COLO829 (cell line): ENCODE measurements around the gene IGFBP6.

Experiments used
- DNase-seq: peaks from one replicate; pipeline ENCODE4 v3.0.0; 2012; ENCODE audit warnings: low spot score

Gene IGFBP6

GRCh38 chr12:53120685-53121525 lies 23.4 kb downstream of the IGFBP6 start:
- DNase-seq: no peak

- peak; percentile 56 for DNase-seq
Observed at GRCh38 chr12:53122961-53123468, 25.5 kb downstream of the IGFBP6 start.

- DNase-seq: no peak
Observed at GRCh38 chr12:53123578-53124351, 26.3 kb downstream of the IGFBP6 start.

DNA sequence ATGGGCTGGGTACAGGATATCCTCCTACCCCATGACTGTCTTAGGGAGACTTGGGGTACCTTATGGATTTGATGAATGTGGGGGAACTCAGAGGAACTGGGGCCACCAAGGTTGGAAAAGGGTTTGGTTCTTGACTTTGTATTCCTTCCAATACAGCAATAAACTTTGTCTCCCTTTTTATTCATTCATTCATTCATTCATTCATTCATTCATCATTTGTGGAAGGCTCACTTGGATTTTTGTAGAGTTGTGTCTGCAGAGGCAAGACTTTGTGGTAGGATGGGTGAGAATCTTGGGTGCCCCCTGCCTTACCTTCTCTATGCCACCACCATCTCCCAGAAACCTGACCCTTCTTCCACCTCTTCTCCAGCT lies 26.9 kb downstream of the IGFBP6 start:
- DNase-seq: no peak

GRCh38 chr12:53127169-53127568 lies 29.7 kb downstream of the IGFBP6 start:
- DNase-seq: no peak

- no peak for DNase-seq
Observed at GRCh38 chr12:53128780-53129569, 31.5 kb downstream of the IGFBP6 start.

DNA sequence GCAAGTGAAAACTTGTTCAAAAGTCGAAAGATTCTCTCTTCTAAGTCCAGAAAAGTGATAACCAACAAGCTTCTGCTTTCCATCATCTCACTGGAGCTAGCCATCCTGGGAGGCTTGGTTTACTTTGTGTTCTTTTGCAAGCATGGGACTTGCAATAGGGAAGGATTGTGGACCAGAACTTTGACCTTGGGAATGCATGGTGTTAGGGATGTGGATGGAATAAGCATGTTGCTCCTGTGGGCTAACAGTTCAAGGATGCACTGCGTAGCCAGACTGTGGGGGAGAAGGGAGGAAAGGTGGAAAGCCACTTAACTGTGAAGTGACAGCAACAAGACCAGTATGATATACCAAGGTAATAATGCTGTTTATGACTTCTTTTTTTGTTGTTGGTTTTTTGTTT lies 34.4 kb downstream of the IGFBP6 start:
- DNase-seq: no peak

- DNase-seq: no peak
Observed at GRCh38 chr12:53133722-53134121, 36.3 kb downstream of the IGFBP6 start.

- no peak for DNase-seq
Observed at GRCh38 chr12:53143355-53143754, 45.9 kb downstream of the IGFBP6 start.

DNA sequence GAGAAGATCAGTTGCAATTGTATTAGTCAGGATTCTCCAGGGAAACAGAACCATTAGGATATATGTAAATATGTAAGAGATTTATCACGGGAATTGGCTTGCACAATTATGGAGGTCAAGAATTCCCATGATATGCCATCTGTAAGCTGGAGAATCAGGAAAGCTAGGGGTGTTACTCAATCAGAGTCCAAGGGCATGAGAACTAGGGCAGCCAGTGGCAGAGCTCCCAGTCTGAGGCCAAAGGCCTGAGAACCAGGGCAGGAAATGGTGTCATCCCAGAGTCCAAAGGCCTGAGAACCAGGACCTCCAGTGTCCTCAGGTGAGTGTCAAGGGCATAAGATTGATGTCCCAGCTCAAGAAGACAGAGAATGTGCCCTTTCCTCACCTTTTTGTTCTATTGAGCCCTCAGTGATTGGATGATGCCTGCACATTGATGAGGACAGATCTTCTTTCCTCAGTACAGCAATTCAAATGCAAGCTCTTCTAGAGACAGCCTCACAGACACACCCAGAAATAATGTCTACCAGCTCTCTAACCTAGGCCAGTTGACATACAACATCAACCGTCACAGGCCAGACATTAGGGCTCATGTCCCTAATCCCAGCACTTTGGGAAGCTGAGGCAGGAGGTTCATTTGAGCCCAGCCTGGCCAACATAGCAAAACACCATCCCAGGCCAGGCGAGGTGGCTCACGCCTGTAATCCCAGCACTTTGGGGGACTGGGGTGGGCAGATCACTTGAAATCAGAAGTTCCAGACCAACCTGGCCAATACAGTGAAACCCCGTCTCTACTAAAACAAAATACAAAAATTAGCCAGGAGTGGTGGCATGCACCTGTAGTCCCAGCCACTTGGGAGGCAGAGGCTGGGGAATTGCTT lies 48.2 kb downstream of the IGFBP6 start:
- no peak for DNase-seq

DNA sequence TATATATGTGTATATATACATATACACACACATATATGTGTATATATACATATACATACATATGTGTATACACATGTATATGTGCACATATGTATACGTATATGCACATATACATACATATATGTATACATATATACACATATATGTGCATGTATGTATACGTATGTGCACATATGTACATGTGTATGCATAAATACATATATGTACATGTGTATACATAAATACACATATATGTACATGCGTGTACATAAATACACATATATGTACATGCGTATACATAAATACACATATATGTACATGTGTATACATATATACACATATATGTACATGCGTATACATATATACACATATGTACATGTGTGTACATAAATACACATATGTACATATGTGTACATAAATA lies 49.7 kb downstream of the IGFBP6 start:
- no peak for DNase-seq

- no peak for DNase-seq
Observed at GRCh38 chr12:53147653-53148052, 50.2 kb downstream of the IGFBP6 start.

DNA sequence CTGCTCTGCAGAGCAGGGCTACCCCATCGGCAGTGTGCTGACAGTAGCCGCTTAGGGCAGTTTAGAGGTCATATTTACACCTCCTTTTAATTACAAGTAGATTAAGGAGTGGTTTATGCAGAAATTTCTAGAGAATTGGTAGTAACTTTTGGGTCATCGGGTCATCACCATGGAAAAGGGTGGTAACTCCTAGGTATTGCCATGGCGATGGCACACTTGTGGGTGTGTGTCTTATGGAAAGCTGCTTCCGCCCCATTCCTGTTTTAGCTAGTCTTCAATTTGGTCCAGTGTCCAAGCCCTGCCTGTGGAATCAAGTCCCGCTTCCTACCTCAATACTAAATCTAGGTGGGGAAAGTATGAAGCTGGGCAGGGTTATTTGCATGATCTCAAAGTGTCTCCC lies 53.6 kb downstream of the IGFBP6 start:
- no peak for DNase-seq
